Osteocyte (in vitro differentiated cells): ENCODE measurements around the gene EPN2. TPM values are rescaled to one million over a fixed set of nuclear protein-coding genes. Genes with fewer than 3 reads are reported as not detected.
"Not testable (repeated sequence)": the region's sequence is repeated elsewhere in the genome, so short reads cannot be mapped to it uniquely, and the experiment has no call there.

Source experiments
- DNase-seq: peaks from one replicate; pipeline ENCODE4 v3.0.0; 2021; ENCODE audit warnings: mixed read lengths; ENCODE audit not compliant: unreplicated experiment; ENCODE audit errors: extremely low spot score
- H3K27ac Mint-ChIP-seq: one replicate; pipeline ENCODE4 v1.8.0; 2021; ENCODE audit warnings: mild to moderate bottlenecking, mixed read lengths; ENCODE audit not compliant: unreplicated experiment
- H3K27me3 Mint-ChIP-seq: one replicate; pipeline ENCODE4 v1.8.0; 2021; ENCODE audit warnings: mixed read lengths; ENCODE audit not compliant: unreplicated experiment
- H3K36me3 Mint-ChIP-seq: one replicate; pipeline ENCODE4 v1.8.0; 2021; ENCODE audit warnings: mixed read lengths; ENCODE audit not compliant: unreplicated experiment
- H3K4me1 Mint-ChIP-seq: one replicate; pipeline ENCODE4 v1.8.0; 2021; ENCODE audit warnings: mixed read lengths; ENCODE audit not compliant: unreplicated experiment
- H3K4me3 Mint-ChIP-seq: one replicate; pipeline ENCODE4 v1.8.0; 2021; ENCODE audit warnings: mild to moderate bottlenecking, moderate library complexity, mixed read lengths; ENCODE audit not compliant: unreplicated experiment
- H3K9me3 Mint-ChIP-seq: one replicate; pipeline ENCODE4 v1.8.0; 2021; ENCODE audit warnings: mixed read lengths; ENCODE audit not compliant: unreplicated experiment
- CTCF ChIP-seq: fragments of 200-600 bp; sonication (generic); IDR thresholded peaks from 2 replicates; pipeline ENCODE4 v1.5.0; 2021; ENCODE audit warnings: antibody characterized with exemption, mild to moderate bottlenecking, moderate library complexity
- long read RNA-seq: library from polyadenylated mRNA; unstranded; transcript quantifications from one replicate; pipeline ENCODE4 v2.0.0, GENCODE V29; 2021
- total RNA-seq: library from RNA; stranded (reverse); gene quantifications from 2 replicates; pipeline ENCODE4 v1.2.1, GENCODE V29; 2021

Gene EPN2
- total RNA-seq = 49.5 and 54.7 TPM in 2 replicates
- long read RNA-seq, full-length matches to known transcripts = 4 of 16 reads
- long read RNA-seq, partial matches to known transcripts = 8 of 16 reads
- long read RNA-seq, other reads (novel, unspliced or antisense) = 4 of 16 reads

GRCh38 chr17:19237139-19237388 is at the start of gene EPN2:
TSS of gene EPN2 (plus strand) at chr17:19237366. CDS start at chr17:19283120, 45,754 bp downstream.
- TF ChIP-seq CTCF = peak; percentile 31
- not testable (repeated sequence) for H3K36me3 Mint-ChIP-seq, H3K9me3 Mint-ChIP-seq, H3K27me3 Mint-ChIP-seq
- peak; percentile 88 for DNase-seq
- peaks cover 16% of the 10 kb centered on the region for H3K4me1 Mint-ChIP-seq
- peak within 1 kb of the TSS; percentile 84 for H3K4me3 Mint-ChIP-seq
- peak within 1 kb of the TSS; percentile 40 for H3K27ac Mint-ChIP-seq

DNA sequence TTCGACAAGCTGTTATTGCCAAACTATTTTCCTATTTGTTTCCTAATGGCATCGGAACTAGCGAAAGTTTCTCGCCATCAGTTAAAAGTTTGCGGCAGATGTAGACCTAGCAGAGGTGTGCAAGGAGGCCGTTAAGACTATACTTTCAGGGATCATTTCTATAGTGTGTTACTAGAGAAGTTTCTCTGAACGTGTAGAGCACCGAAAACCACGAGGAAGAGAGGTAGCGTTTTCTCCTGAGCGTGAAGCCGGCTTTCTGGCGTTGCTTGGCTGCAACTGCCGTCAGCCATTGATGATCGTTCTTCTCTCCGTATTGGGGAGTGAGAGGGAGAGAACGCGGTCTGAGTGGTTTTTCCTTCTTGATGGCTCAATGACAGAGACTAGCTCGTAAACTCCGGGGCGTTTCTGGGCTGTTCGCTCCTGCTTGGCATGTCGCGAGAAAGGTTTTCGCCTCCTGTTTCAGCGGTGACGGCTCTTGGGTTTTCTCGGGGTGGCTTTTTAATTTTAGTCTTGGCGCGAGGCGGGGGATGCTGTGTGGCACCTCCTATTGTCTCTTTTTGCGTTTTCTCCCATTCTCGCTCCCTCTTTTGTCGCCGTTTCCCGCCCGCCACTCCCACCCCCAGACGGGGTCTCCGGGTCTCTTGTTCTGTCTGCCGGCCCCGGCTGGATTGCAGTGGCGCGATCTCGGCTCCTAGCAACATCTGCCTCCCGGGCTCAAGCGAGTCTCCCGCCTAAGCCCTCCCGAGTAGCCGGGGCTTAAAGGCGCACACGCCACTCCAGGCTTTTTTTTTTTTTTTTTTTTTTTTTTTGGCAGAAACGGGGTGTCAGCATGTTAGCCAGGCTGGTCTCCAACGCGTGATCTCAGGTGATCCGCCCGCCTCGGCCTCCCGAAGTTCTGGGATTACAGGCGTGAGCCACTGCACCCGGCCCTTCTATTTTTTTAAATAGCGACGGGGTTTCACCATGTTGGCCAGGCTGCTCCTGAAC is 49.0 kb upstream of the EPN2 start:
- not testable (repeated sequence) for H3K27me3 Mint-ChIP-seq, H3K36me3 Mint-ChIP-seq, DNase-seq, H3K9me3 Mint-ChIP-seq, H3K27ac Mint-ChIP-seq, H3K4me3 Mint-ChIP-seq, H3K4me1 Mint-ChIP-seq

DNA sequence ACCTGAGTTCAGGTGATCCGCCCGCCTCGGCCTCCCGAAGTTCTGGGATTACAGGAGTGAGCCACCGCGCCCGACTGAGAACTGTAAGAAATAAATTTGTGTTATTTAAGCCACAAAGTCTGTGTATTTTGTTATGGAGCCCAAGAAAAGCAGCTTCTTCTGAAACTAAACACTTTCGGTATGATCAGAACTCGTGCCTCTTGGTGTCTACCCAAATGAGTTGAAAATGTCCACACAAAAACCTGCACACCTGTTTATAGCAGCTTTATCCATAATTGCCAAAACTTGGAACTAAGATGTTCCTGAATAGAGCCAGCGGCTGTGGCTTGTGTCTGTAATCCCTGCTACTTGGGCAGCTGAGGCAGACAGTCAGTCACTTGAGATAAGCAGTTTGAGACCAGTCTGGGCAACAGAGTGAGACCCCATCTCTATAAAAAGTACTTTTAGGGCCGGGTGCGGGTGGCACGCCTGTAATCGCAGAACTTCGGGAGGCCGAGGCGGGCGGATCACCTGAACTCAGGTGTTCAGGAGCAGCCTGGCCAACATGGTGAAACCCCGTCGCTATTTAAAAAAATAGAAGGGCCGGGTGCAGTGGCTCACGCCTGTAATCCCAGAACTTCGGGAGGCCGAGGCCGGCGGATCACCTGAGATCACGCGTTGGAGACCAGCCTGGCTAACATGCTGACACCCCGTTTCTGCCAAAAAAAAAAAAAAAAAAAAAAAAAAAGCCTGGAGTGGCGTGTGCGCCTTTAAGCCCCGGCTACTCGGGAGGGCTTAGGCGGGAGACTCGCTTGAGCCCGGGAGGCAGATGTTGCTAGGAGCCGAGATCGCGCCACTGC is 48.1 kb upstream of the EPN2 start:
- not testable (repeated sequence) for H3K27ac Mint-ChIP-seq, H3K9me3 Mint-ChIP-seq, H3K4me3 Mint-ChIP-seq, H3K36me3 Mint-ChIP-seq, H3K27me3 Mint-ChIP-seq, DNase-seq, H3K4me1 Mint-ChIP-seq

DNA sequence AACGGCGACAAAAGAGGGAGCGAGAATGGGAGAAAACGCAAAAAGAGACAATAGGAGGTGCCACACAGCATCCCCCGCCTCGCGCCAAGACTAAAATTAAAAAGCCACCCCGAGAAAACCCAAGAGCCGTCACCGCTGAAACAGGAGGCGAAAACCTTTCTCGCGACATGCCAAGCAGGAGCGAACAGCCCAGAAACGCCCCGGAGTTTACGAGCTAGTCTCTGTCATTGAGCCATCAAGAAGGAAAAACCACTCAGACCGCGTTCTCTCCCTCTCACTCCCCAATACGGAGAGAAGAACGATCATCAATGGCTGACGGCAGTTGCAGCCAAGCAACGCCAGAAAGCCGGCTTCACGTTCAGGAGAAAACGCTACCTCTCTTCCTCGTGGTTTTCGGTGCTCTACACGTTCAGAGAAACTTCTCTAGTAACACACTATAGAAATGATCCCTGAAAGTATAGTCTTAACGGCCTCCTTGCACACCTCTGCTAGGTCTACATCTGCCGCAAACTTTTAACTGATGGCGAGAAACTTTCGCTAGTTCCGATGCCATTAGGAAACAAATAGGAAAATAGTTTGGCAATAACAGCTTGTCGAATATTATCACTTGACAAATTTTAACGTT is 47.3 kb upstream of the EPN2 start:
- not testable (repeated sequence) for H3K4me3 Mint-ChIP-seq, H3K36me3 Mint-ChIP-seq, H3K27ac Mint-ChIP-seq, H3K9me3 Mint-ChIP-seq, DNase-seq, H3K4me1 Mint-ChIP-seq, H3K27me3 Mint-ChIP-seq

- H3K4me3 Mint-ChIP-seq, H3K36me3 Mint-ChIP-seq, H3K4me1 Mint-ChIP-seq, H3K27me3 Mint-ChIP-seq, H3K9me3 Mint-ChIP-seq, H3K27ac Mint-ChIP-seq: not testable (repeated sequence)
- DNase-seq = peak; percentile 54
These were observed 40.6 kb upstream of the EPN2 start for GRCh38 chr17:19196382-19197204.

DNA sequence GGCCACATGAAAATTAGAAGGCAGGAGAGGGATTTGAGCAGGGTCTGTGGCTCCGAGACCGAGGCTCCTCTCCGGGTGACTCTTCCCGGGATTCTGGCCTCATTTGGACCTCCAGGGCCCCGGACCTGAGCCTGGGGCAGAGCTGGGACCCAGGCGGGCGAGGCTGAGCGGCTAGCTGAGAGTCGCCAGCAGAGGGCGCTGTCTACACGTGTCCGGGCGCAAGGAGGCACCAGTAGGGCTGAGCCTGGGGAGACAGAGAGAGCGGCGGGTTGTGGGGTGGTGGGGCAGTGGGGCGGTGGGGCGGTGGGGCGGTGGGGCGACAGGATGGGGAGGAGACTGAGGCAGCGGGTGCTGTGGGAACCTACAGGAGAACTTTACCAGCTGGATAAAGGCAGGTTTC is 34.7 kb upstream of the EPN2 start:
- H3K4me1 Mint-ChIP-seq, H3K4me3 Mint-ChIP-seq, H3K36me3 Mint-ChIP-seq, DNase-seq, H3K9me3 Mint-ChIP-seq, H3K27me3 Mint-ChIP-seq, H3K27ac Mint-ChIP-seq: not testable (repeated sequence)

DNA sequence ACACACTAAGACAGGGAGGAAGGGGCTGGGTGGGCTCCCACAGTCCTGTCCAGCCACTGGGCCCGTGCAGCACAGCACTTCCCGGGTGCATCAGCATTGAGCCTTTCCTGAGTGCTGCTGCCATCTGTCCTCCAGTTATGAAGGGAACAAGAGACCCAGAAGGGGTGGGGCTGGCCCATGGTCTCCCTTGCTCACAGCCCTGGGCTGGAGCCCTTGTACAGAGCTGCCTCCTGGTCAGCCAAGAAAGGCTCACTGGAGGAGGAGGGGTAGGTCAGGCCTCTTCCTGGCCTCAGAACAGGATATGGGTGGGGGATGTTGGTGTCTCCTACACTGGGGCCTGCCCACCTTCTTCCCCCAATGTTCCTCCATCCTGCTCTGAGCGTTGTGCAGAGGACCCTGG is 33.7 kb upstream of the EPN2 start:
- not testable (repeated sequence) for H3K27me3 Mint-ChIP-seq, H3K27ac Mint-ChIP-seq, H3K9me3 Mint-ChIP-seq, H3K36me3 Mint-ChIP-seq, H3K4me3 Mint-ChIP-seq, H3K4me1 Mint-ChIP-seq, DNase-seq

DNA sequence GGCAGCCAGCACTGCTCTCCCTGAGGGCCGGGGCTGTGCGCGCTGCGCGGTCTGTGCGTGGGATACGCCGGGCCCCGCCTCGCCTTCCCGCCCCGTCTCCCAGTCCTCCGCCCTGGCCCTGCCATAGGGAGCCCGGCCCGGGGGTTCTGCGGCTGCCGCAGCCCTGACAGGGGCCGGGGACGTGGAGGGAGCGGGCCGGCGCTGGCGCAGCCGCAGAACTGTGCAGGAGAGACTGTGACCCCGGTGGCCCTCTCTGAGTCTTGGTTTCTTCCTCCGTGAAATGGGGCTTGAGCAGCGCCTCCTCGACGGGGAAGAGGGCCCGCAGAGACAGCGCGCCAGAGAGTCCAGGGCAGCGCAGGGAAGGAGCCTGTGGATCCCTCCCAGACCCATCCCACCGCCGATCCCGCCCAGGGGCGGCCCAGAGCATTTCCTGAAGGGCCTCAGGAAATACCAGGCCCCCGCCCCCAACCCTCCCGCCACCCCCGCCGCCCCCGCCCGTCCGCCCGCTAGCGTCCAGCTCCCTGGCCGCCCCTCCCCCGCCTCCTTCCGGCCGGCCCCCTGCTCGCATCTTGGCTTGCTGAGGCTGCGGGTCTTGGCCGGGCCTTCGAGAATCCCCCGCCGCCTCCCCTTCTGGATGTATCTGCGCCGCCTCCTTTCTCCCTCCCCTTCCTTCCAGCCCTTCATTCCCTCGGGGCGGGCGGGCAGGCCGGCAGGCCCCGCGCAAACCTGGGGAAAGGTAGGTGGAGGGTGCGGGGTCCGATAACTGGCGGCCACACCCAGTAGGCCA is 21.9 kb upstream of the EPN2 start:
- not testable (repeated sequence) for H3K4me3 Mint-ChIP-seq, DNase-seq, H3K4me1 Mint-ChIP-seq, H3K27me3 Mint-ChIP-seq, H3K36me3 Mint-ChIP-seq, H3K9me3 Mint-ChIP-seq, H3K27ac Mint-ChIP-seq

DNA sequence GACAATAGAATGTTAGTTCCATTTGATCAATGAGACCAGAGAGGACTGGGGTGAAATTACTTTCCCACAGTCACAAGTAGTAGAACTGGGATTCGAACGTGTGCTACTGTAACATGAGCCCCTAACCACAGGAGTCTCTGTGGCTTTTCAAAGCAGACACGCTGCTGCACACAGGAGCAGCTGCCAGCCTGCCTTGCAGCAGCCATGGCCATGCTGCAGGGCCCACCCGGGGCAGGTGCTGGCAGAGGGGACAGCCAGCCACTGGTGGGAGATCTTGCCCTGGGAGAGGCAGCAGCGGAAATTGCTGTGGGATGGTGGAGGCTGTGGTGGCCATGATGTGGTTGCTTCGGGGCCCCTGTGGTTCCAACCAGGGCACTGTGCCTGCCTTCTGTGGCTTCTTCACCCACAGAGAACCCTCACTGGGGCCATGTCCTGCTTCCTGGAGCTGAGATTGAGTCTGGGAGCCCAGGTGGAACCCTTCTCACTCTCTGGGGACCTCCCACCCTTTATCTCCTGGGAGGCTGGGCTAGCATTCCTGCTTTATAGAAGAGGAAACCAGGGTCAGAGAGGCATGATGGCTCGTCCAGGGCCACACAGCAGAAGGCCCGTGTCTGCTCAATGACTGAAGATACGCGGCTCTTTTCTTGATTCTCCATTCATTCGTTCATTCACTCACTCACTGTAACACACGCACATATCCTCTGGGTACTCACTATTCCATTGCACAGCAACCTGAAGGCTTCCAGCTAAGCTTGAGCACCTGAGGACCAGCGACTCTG is 20.8 kb upstream of the EPN2 start:
- not testable (repeated sequence) for DNase-seq, H3K4me1 Mint-ChIP-seq, H3K36me3 Mint-ChIP-seq, H3K4me3 Mint-ChIP-seq, H3K9me3 Mint-ChIP-seq, H3K27ac Mint-ChIP-seq, H3K27me3 Mint-ChIP-seq
